ENCODE results near the gene TSSK6. TPM values are rescaled to one million over a fixed set of nuclear protein-coding genes. Genes with fewer than 3 reads are reported as not detected.

The TSSK6 gene
- total and polyA plus RNA-seq, 4 experiments from 2014 or later = 1.1 to 10.4 (median 5.8) TPM

- Mint-ChIP-seq H3K27me3 (no peaks in the 10 kb centered on the region), H3K4me3 (no peak overlapping the region), H3K36me3 (peaks cover 36 to 75% of the 10 kb centered on the region in 2 donors), H3K4me1 (no peaks in the 10 kb centered on the region), H3K9me3 (peaks cover 0 to 2% (median 0%) of the 10 kb centered on the region in 8 donors), H3K27ac (peak overlapping the region in 1 of 7 donors; percentile 68)
- POLR2A ChIA-PET (ENCODE audit: partially characterized antibody) = no interaction called here
- Histone ChIP-seq H3K36me3 (ENCODE audit: insufficient read depth, low read length) (peaks cover 84% of the 10 kb centered on the region), H3K27me3 (ENCODE audit: insufficient read depth, low read length) (no peaks in the 10 kb centered on the region), H3K4me1 (ENCODE audit: insufficient read depth, low read length) (no peaks in the 10 kb centered on the region), H3K9me3 (ENCODE audit: control insufficient read depth in 1 of 2, low read length in 2 of 2) (no peaks in the 10 kb centered on the region), H3K4me3 (ENCODE audit: low read length in 2 of 2) (no peak overlapping the region), H3K27ac (ENCODE audit: low read depth, low read length) (no peak overlapping the region)
- intact Hi-C loops (cut with micrococcal nuclease) = no loop called here
- DNase-seq = no peak
- CTCF ChIA-PET (ENCODE audit: partially characterized antibody) = interaction anchor here (0.7 kb wide), 1 partner anchor 12 kb away, joined by 3 read pairs; no protein-coding TSS in a partner anchor
Measured at GRCh38 chr19:19502281-19502680, 13.1 kb downstream of the TSSK6 start.

- Histone ChIP-seq H3K4me3 (ENCODE audit: low read length in 2 of 2) (no peak overlapping the region), H3K4me1 (ENCODE audit: insufficient read depth, low read length) (no peaks in the 10 kb centered on the region), H3K27me3 (ENCODE audit: insufficient read depth, low read length) (no peaks in the 10 kb centered on the region), H3K27ac (ENCODE audit: low read depth, low read length) (no peak overlapping the region), H3K36me3 (ENCODE audit: insufficient read depth, low read length) (peaks cover 89% of the 10 kb centered on the region), H3K9me3 (ENCODE audit: control insufficient read depth in 1 of 2, low read length in 2 of 2) (no peaks in the 10 kb centered on the region)
- no peak for DNase-seq
- ChIA-PET POLR2A (ENCODE audit: partially characterized antibody) (no interaction called here), CTCF (ENCODE audit: partially characterized antibody) (interaction anchor here (0.7 kb wide), 1 partner anchor 12 kb away, joined by 3 read pairs; no protein-coding TSS in a partner anchor)
- H3K4me1 Mint-ChIP-seq = peaks cover 0 to under 1% (median 0%) of the 10 kb centered on the region in 4 donors
- peaks cover 0 to 2% (median 0%) of the 10 kb centered on the region in 8 donors for H3K9me3 Mint-ChIP-seq
- H3K27me3 Mint-ChIP-seq = no peaks in the 10 kb centered on the region
- no peak overlapping the region for H3K4me3 Mint-ChIP-seq
- peak overlapping the region in 2 of 7 donors; percentile 22 to 38 for H3K27ac Mint-ChIP-seq
- intact Hi-C loops (cut with micrococcal nuclease) = no loop called here
- peaks cover 36 to 76% of the 10 kb centered on the region in 2 donors for H3K36me3 Mint-ChIP-seq
Measured at GRCh38 chr19:19501798-19502197, 13.6 kb downstream of the TSSK6 start.

GRCh38 chr19:19500975-19501644 is 14.2 kb downstream of the TSSK6 start:
- POLR2A ChIA-PET (ENCODE audit: partially characterized antibody) = no interaction called here
- DNase-seq = no peak
- H3K27me3 Mint-ChIP-seq = no peaks in the 10 kb centered on the region

GRCh38 chr19:19499272-19499995 is 15.9 kb downstream of the TSSK6 start:
- Mint-ChIP-seq H3K36me3 (peaks cover 30 to 76% of the 10 kb centered on the region in 2 donors), H3K4me3 (no peak overlapping the region), H3K27ac (no peak overlapping the region), H3K27me3 (no peaks in the 10 kb centered on the region), H3K4me1 (peaks cover 0 to 3% (median 0%) of the 10 kb centered on the region in 4 donors), H3K9me3 (peaks cover 0 to 2% (median 0%) of the 10 kb centered on the region in 8 donors)
- intact Hi-C loops (cut with micrococcal nuclease) = no loop called here
- H3K36me3 ChIP-seq (ENCODE audit: insufficient read depth, low read length) = peaks cover 92% of the 10 kb centered on the region
- no peak overlapping the region for H3K4me3 ChIP-seq (ENCODE audit: low read length in 2 of 2)
- H3K9me3 ChIP-seq (ENCODE audit: control insufficient read depth in 1 of 2, low read length in 2 of 2) = no peaks in the 10 kb centered on the region
- ChIA-PET POLR2A (ENCODE audit: partially characterized antibody) (no interaction called here), CTCF (ENCODE audit: partially characterized antibody) (no interaction called here)
- no peaks in the 10 kb centered on the region for H3K4me1 ChIP-seq (ENCODE audit: insufficient read depth, low read length)
- no peaks in the 10 kb centered on the region for H3K27me3 ChIP-seq (ENCODE audit: insufficient read depth, low read length)
- H3K27ac ChIP-seq (ENCODE audit: low read depth, low read length) = no peak overlapping the region
- no peak for DNase-seq

More at GRCh38 chr19:19500975-19501644, 14.2 kb downstream of the TSSK6 start:
- Histone ChIP-seq H3K4me1 (ENCODE audit: insufficient read depth, low read length) (no peaks in the 10 kb centered on the region), H3K4me3 (ENCODE audit: low read length in 2 of 2) (no peak overlapping the region), H3K27me3 (ENCODE audit: insufficient read depth, low read length) (no peaks in the 10 kb centered on the region), H3K9me3 (ENCODE audit: control insufficient read depth in 1 of 2, low read length in 2 of 2) (no peaks in the 10 kb centered on the region), H3K27ac (ENCODE audit: low read depth, low read length) (no peak overlapping the region), H3K36me3 (ENCODE audit: insufficient read depth, low read length) (peaks cover 96% of the 10 kb centered on the region)
- Mint-ChIP-seq H3K36me3 (peaks cover 34 to 75% of the 10 kb centered on the region in 2 donors), H3K4me3 (no peak overlapping the region), H3K27ac (peak overlapping the region in 1 of 7 donors; percentile 38), H3K4me1 (peaks cover 0 to 1% (median 0%) of the 10 kb centered on the region in 4 donors), H3K9me3 (peaks cover 0 to 2% (median 0%) of the 10 kb centered on the region in 8 donors)
- CTCF ChIA-PET (ENCODE audit: partially characterized antibody) = no interaction called here
- intact Hi-C loops (cut with micrococcal nuclease) = no loop called here

GRCh38 chr19:19498255-19498991 is 16.9 kb downstream of the TSSK6 start:
- Mint-ChIP-seq H3K4me1 (peaks cover 0 to 3% (median 2%) of the 10 kb centered on the region in 4 donors), H3K27ac (no peak overlapping the region), H3K4me3 (no peak overlapping the region), H3K36me3 (peaks cover 26 to 76% of the 10 kb centered on the region in 2 donors), H3K9me3 (peaks cover 0 to 2% (median 0%) of the 10 kb centered on the region in 8 donors), H3K27me3 (no peaks in the 10 kb centered on the region)
- H3K27ac ChIP-seq (ENCODE audit: low read depth, low read length) = no peak overlapping the region
- H3K4me3 ChIP-seq (ENCODE audit: low read length in 2 of 2) = no peak overlapping the region
- no peaks in the 10 kb centered on the region for H3K4me1 ChIP-seq (ENCODE audit: insufficient read depth, low read length)
- H3K36me3 ChIP-seq (ENCODE audit: insufficient read depth, low read length) = peaks cover 90% of the 10 kb centered on the region
- no peaks in the 10 kb centered on the region for H3K27me3 ChIP-seq (ENCODE audit: insufficient read depth, low read length)
- intact Hi-C loops (cut with micrococcal nuclease) = no loop called here
- ChIA-PET CTCF (ENCODE audit: partially characterized antibody) (no interaction called here), POLR2A (ENCODE audit: partially characterized antibody) (no interaction called here)
- no peak for DNase-seq
- no peaks in the 10 kb centered on the region for H3K9me3 ChIP-seq (ENCODE audit: control insufficient read depth in 1 of 2, low read length in 2 of 2)

GRCh38 chr19:19495614-19496603 is 19.4 kb downstream of the TSSK6 start:
- Mint-ChIP-seq H3K4me3 (no peak overlapping the region), H3K27ac (peak overlapping the region in 3 of 7 donors; percentile 6 to 84 (median 48)), H3K4me1 (peaks cover 0 to 5% (median 2%) of the 10 kb centered on the region in 4 donors), H3K9me3 (no peaks in the 10 kb centered on the region), H3K27me3 (no peaks in the 10 kb centered on the region), H3K36me3 (peaks cover 19 to 60% of the 10 kb centered on the region in 2 donors)
- intact Hi-C loops (cut with micrococcal nuclease) = no loop called here
- H3K36me3 ChIP-seq (ENCODE audit: insufficient read depth, low read length) = peaks cover 79% of the 10 kb centered on the region
- POLR2A ChIA-PET (ENCODE audit: partially characterized antibody) = no interaction called here
- H3K27ac ChIP-seq (ENCODE audit: low read depth, low read length) = no peak overlapping the region
- H3K9me3 ChIP-seq (ENCODE audit: control insufficient read depth in 1 of 2, low read length in 2 of 2) = no peaks in the 10 kb centered on the region
- H3K4me1 ChIP-seq (ENCODE audit: insufficient read depth, low read length) = no peaks in the 10 kb centered on the region
- DNase-seq = no peak
- H3K27me3 ChIP-seq (ENCODE audit: insufficient read depth, low read length) = no peaks in the 10 kb centered on the region
- CTCF ChIA-PET (ENCODE audit: partially characterized antibody) = interaction anchor here (10.9 kb wide), 1 partner anchor 130 kb away, joined by 287 read pairs; no protein-coding TSS in a partner anchor
- no peak overlapping the region for H3K4me3 ChIP-seq (ENCODE audit: low read length in 2 of 2)
